CD1c-positive myeloid dendritic cell (primary cell): Measurements from ENCODE around the gene RPL35.

Experiments
- DNase-seq: peaks from one replicate; pipeline ENCODE4 v3.0.0-alpha.2; 2016; ENCODE audit errors: extremely low spot score

RPL35 gene

DNA sequence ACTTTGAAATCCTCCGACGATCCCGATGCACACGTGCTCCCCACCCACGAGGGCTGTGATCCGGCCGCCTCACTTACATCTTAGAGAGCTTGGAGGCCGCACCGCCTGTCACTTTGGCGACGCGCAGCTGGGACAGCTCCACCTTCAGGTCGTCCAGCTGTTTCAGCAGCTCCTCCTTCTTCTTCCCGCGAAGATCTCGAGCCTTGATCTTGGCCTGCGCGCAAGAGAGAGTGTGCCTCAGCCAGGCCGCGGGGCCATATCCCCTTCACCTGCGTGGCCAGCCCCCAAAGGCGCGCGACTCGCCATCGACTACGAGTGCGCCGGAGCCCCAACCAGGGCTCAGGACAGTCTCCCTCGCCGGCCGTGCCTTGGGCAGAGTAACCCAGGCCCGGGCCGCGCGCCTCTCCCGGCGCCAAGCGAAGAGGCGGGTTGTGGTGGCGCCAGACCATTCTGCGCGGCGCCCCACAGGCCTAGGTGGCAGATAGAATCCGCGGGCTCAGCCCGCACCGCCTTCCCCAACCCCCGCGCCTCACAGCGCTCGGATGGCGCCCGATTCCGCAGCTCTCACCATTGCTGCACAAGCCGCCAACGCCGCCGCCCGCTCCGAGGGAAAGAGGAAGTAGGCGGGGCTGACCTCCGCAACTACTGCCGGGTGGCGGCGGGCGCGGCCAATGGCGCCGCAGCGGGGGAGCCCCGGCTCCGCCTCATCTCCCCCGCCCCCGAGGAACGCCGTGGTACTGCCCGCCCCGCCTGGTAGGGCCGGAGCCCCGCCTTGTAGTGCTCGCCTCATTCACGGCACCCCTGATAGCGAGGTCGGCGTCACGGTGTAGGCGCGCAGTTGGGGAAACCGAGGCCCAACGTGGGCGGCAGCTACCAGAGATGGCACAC is at the start of gene RPL35, which contains the start of gene ARPC5L:
Gene RPL35 (minus strand): TSS at position 616 of the 888 bp plus-strand sequence. CDS start 45 bp downstream, at position 571.
Gene ARPC5L (plus strand): TSS at position 789 of the 888 bp plus-strand sequence. CDS start 7,161 bp downstream, outside the sequence.
- peak; percentile 98 for DNase-seq

DNA sequence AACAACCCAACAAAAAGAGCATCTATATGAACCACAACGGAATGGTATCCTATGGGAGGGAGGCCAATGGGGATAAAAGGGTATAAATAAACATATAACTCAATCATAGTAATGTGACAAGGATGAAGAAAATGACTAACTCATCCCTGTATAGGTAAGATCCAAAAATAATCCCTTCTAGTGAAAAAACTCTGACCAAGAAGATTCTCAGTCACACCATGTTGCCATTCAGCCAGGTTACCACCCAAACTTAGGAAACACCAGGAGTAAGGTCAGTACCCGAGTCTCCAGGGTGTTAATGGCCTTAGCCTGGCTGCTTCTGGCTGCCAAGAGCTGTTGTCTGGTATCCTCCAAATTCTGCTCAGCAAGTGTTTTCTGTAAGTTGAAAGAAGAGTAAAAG is 46.3 kb upstream of the RPL35 start:
- no peak for DNase-seq

DNA sequence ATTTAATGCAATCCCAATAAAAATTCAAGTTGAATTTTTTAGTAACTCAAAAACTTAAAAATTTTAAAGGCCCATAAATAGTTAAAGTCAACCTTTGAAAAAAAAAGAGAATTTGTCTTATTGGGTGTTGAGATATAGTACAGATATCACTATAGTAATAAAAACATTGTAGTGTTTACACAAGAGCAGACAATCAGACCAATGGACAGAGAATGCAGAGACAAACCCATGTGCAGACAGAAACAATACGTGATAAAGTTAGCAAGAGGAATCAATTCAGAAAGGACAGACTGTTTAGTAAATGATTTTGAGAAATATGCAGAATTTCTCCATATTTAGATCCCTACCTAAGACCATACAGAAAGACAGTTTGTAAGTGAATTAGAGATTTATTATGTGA is 45.2 kb upstream of the RPL35 start:
- no peak for DNase-seq

DNA sequence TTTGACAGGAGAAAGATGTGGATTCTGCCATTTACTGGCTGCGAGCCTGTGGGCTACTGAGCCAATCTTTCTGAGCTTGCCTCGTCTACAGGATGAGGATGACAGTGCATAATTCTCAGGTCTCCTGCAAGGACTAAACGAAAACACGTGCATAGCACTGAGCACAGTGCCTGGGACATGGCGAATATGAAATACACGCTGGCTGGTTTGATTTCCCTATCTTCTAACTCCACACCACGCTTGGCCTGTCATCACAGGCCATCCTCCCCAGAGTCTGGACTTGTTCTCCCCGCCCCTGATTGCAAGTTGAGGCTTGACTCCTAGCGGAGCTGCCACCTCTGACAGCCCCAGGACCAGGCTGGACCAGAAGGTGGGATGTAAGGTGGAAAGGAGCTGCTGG is 38.1 kb upstream of the RPL35 start:
- DNase-seq: no peak

DNA sequence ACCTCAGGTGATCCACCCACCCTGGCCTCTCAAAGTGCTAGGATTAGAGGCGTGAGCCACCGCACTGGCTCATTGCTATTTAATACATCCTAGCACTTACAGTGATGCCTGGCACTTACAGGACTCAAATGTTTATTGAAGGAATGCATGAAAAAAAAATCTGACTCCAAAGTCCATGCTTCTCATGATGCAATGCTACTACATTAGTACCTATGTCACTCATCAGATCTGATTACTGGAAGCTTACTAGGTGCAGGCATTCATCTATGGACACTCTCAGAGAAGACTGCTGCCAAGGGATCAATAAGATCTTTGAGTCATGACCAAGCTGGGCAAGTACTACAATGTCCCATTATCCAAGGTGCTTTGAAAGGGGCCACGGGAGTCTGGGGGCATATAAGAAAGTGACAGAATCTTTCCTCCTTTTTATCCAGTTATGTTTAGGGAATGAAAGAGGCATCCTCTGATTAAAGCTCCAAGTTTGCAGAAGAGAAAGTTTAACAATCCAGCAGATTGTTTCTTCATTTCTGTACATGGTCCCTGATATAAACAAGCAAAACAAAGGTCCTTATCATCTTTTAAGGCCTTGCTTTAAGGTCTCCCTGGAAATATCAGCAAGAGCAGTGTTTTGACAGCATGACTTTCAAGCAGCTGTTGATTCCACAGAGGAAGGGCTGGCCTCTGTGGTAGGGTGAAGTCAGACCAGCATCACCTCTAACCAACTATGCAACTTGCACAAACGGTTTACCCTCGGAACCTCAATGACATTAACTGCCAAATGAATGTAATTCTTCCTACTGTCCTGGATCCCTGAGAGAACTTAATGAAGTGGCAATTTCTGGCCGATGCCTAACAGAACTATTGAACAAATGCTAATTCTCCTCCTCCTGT is 36.1 kb upstream of the RPL35 start:
- DNase-seq: no peak

DNA sequence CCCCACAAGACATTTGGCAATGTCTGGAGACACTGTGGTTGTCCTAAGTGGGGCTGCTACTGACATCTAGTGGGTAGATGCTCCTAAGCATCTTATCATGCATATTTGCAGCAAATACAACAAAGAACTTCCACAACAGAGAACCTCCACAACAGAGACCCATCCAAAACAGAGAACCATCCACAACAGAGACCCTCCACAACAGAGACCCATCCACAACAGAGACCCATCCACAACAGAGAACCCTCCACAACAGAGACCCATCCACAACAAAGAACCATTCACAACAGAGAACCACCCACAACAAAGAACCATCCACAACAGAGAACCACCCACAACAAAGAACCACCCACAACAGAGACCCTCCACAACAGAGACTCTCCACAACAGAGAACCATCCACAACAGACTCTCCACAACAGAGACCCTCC is 33.0 kb upstream of the RPL35 start:
- peak; percentile 33 for DNase-seq

DNA sequence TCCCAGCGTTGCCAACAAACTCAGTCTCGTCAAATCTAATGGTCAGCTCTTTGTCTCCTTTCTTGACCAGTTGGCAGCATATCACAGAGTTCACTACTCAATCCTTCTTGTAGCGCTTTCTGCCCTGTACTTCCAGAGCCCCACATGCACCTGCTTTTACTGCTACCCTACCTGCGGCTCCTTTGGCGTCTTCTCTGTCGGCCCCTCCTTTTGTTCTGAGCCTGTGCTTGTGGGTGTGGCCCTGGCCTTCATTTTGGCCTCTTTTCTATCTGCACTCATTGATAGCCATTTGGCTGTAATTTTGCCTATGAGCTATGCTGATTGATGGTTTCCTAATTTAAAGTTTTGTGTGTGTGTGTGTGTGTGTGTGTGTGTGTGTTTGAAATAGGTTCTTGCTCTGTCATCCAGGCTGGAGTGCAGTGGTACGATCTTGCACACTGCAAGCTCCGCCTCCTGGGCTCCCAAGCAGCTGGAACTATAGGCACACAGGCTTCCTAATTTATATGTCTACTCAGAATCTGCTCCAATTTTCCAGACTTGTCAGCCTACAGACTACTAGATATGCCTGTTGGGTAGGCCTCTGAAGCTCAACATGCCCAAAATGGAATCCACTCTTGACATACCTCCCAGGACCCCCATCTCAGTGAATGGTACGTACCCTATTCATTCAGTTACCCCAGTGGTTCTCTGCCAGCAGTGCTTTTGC is 32.4 kb upstream of the RPL35 start:
- no peak for DNase-seq

DNA sequence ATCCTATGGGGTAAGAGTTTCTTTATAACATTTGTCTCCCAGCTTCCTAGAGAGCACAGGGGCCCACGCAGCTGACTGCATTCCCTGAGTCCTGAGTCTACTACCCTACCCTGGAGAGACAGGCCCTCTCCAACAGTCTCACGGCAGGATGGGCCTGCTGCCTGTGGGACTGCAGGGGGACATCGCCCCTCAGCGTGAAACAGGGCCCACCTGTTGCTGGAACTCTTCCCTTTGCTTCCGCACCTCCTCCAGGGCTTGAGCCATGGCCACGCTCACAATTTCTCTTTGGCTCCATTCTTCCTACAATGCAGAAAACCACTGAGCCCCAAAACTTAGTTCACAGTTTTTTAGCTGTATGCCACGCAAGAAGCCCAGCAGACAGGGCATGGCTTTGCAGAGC is 28.4 kb upstream of the RPL35 start:
- no peak for DNase-seq

DNA sequence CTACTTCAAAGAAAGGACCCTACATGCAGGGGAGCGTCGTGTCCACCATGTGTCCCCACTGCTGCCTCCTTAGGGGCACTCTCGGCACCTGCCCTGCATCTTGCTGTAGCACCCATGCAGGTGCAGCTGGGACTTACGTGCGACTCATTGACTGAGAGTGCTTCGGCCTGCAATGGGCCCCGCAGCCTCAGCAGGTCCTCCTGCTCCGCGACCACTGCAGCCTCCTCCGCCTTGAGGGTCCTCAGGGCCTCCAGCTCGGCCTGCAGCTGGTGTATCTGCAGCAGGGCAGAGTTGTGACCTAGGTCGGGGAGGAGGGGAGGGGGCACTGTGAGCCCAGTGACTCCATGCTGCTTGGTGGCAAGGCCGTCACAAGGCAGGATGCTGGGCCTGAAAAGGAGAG is 27.2 kb upstream of the RPL35 start:
- DNase-seq: no peak

DNA sequence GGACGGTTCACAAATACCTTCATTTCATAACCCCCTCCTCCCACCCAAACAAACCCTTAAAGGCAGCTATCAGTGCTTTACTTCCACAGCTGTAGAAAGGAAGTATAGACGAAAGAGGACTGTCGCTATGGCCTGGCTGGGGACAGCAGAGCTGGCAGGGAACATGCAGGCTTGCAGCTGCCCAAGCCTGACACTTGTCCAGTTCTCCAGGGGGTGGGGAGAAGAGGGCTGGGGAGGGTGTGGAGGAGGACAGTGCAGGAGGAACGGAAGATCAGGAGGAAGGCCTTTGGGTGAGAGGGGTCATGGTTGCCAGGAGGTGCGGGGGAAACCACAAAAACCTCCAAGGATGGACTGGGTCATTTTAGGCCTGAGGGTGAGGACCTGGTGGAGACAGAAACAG is 26.1 kb upstream of the RPL35 start:
- no peak for DNase-seq

DNA sequence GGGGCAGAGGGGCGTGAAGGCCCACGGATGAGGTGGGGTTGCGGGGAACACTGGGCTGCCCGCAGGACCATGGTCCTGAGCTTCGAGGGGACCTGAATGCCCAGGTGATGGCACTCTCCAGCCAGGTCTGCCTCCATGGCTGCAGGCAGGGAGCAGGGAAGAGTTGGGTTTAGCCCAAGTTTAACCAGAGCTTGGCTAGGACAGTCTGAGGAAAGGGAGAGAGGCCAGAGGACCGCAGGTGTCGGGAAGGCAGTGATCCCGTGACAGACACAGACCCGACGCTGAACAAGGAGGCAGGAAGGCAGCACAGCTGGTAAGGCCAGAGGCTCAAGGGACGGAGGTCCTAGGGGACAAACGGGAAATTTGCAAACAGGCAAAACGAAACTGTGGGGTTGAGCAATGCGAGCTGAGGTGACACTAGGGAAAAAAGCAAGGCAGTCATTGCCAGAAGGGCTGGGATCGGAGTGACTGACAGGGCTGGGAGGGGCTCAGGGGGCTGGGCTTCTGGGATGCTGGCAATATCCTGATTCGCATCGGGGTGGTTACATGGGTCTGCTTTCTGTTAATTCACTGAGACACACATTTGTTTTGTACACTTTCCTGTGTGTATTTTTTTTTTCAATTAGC is 25.2 kb upstream of the RPL35 start:
- no peak for DNase-seq

DNA sequence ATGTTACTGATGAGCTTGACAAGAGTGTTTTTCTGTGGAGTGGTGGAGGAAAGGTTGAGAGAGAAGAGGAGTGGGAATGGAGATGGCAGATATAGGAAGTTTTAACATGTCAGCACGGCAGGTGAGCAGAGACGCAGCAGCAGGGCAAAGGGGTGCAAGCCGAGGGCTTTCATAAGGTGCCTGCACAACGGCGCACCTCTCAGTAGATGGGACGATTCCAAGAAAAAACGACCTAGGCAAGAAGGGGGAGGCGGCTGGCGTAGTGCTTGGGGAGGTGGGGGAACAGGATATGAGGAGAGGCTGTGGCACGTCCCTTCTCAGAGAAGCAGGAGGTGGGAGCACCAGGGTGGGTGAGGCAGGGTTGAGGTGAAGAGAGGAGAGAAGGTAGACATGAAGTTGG is 24.7 kb upstream of the RPL35 start:
- no peak for DNase-seq

DNA sequence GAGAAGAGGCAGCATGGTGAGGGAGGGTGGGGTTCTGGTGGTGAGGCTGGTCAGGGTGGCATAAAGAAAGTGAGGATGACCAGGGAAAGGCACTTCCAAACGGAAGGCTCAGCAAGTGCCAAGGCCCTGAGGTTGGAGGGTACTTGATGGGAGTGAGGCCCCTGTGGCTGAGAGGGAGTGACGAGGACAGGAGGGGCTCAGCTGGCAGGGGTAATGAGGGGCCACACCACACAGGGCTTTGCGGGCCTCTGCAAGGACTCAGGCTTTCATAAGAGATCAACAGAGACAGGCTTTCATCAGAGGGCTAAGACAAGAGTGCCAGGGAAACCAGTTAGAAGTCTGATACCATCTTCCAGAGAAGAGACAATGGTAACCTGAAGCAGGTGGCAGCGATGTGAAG is 23.8 kb upstream of the RPL35 start:
- no peak for DNase-seq

DNA sequence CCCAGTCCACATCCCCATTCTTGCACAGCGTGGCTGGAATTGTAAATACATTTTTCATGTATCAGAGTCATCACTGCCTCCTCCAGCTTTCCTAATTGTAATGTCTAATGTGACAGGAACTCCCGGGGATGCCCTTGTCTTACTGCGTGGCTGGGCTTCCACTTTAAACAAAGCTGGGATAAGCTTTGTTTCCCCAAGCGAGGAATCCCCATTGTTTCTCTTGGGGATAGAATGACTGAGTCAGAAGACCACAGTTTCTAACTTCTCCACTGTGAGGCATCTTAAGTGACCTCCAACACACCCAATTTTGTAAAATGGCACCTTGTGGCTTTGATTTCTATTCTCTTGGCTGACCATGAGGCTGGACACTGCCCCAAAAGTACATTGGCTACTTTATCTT is 22.6 kb upstream of the RPL35 start:
- no peak for DNase-seq

DNA sequence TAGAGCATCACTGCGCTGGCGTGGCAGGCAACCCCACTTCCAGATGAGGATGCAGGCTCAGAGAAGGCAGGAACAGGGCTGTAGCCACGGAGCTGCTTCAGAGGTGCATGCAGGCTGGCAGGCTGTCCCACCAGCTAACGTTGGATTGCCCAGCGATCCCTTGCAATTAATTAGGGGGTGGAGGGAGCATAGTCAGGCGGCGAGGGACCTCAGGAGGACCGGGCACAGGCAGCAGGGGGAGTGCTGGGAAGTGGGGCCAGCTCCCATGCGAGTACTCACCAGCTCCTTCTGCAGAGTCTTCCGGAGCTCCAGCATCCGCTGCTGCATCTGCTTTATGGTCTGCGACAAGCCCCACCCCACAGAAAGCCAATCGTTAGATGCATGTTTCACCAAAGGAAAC is 20.5 kb upstream of the RPL35 start:
- DNase-seq: no peak

DNA sequence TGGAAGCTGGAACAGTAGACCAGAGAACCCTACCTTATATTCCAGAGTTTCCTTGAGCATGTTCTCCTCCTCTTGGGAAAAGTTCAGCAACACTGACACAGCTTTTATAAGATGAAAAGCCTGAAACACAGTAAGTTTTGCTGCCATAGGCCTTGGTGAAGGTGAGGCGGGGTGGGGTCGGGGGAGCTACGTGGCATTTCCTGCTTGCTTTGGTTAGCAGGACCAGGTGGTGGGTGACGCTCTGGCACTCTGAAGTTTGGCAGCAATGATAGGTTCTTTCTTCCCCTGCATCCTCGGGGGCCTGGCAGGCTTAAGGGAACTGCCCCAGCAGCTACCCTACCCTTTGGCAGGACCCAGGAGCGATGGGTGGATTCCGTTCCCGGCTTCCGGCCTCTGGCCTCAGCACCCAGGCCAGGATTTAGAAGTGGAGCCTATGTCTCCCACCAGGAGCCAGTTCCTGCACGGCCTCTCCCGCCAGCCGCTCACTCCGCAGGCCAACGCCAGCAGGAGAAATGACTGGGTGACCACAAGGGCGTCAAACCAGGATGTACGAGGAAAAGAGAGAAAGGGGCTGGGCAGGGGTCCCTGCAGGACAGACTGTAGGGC is 19.5 kb upstream of the RPL35 start:
- DNase-seq: no peak

DNA sequence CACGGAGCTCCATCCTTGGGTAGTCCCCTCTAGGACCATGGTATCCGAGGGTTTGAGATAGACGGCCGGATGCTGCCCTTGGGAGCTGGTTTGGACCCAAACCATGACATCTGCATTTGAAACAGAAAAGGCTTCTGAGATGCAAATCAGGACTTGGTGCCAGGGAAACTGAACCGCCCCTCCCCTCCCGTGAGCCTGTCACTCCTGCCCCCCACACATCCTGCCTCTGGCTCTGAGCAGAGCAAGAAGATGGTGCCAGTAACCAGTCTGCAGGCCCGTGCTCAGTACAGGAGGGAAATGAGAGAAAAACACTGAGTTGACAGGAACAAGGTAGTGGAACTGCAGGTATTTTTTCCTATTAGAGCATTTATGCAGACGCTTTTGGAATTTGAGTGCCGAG is 18.7 kb upstream of the RPL35 start:
- no peak for DNase-seq

DNA sequence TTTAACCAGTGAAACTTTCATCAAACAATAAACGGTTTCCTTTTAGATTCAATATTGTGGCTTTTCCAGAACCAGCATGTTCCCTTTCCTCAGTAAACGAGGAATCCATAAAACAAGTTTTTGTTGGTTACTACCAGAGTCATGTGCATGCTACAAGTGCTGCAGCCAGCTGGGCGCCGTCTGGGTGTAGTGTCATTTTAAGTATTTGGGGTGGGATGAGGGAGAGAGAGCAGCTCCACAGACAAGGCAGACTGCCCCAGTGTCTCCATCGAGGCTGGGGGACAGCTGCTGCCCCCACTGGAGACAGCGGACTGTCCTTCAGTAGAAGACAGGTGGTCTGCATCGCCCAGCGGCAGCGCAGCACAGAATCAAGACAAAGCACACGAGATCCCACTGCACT is 17.5 kb upstream of the RPL35 start:
- DNase-seq: no peak

DNA sequence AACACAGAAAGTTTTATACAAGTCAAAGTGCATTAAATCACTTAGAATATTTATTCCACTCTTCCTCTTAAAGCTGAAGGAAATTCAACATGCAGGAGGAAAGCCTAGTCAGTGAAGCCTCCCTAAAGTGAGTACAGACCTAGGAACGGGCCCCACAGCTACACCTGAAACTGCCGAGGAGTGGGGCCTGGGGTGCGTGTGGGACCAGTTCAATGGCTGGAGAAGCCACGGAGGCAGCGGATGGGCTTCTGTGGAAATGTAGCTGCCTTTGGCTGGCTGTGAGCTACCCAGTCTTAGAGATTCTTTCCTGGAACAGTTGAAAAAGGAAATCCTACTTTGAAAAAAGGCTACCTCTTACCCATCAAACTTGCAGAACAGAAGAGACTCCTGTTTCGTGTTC is 16.8 kb upstream of the RPL35 start:
- no peak for DNase-seq

DNA sequence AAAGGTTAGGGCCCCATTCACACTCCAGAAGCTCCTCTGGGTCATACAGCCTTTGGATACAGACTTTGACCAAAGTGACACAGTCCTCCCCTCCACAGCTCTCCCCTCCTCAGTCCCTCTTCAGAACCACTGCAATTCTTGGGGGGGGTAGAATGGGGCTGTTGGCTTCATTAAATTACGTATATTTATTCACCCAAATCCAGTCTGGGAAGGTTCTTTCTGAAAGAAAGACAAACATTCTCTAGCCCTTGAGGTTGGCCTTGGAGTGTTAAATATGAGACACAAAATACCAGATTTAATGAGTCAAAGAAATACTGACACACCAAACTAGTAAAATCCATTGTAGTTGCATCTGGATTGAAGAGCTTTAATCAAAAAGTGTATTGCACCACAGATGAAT is 16.3 kb upstream of the RPL35 start:
- no peak for DNase-seq
